NOMO-1 treated with dmso at 0.1 percent for 144 hours (cell line): ENCODE measurements around the gene FRMD8.
A peak's percentile ranks its signal among the peaks of the same experiment; 100 is the strongest.
"Not testable (repeated sequence)": the region's sequence is repeated elsewhere in the genome, so short reads cannot be mapped to it uniquely, and the experiment has no call there.

Source experiments
- DNase-seq: peaks from one replicate; lab custom pipeline; 2025; ENCODE audit not compliant: unreplicated experiment; lab: John Stamatoyannopoulos, UW

The FRMD8 gene

DNA sequence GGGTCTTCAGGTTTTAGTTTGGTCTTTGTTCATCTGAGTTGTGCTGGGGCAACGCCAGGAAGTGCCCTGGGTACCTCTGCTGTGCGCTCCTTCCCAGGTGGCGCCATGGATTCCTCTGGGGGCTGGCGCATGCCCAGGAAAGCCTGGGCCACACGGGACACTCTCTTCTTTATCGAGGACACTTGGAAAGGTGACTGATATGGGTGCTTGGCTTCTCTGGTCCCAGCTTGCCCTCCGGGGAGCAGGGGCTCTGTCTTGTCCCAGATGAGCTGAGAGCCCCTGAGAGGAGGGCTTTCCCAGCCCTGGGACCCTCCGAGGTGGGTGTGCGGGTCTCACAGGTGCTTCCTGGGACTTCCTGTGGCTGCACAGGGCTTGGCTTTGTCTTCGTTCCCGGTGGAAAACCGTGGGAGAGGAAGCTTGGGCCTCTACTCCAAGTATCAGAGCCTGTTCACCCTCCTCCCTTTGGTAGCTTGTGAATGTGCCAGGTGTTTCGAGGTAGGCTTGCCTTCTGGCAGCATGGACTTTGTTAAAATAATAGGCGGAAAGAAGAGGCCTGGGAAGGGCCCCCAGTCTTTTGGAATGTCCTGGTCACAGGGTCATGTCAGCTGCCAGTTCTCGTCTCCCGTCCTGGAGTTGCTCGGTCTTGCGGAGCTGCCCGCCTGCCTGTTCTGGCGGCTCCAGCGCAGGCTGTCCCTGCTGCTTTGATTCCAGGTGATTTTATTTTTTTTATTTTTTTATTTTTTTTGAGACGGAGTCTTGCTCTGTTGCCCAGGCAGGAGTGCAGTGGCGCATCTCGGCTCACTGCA lies 26.0 kb downstream of the FRMD8 start:
- DNase-seq, result no peak

DNA sequence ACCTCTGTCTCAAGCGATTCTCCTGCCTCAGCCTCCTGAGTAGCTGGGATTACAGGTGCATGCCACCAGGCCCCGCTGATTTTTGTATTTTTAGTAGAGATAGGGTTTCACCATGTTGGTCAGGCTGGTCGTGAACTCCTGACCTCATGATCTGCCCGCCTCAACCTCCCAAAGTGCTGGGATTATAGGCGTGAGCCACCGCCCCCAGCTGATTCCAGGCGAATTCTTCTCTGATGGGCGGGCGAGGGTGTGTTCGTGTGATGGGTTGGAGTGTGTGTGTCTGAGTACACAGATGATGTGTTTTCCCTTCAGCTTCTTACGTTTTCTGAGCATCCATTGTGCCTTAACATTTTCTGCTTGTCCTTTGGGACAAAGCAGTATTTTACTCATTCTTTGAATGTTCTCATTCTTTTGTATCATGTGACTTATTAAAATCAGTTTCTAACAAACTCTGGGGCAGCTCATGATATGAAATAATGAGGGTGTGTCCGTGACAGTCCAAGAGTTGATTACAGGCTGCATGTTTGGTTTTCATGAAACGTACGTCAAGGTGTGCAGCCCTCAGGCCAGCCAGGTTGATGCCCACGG lies 26.7 kb downstream of the FRMD8 start:
- not testable (repeated sequence) for DNase-seq

DNA sequence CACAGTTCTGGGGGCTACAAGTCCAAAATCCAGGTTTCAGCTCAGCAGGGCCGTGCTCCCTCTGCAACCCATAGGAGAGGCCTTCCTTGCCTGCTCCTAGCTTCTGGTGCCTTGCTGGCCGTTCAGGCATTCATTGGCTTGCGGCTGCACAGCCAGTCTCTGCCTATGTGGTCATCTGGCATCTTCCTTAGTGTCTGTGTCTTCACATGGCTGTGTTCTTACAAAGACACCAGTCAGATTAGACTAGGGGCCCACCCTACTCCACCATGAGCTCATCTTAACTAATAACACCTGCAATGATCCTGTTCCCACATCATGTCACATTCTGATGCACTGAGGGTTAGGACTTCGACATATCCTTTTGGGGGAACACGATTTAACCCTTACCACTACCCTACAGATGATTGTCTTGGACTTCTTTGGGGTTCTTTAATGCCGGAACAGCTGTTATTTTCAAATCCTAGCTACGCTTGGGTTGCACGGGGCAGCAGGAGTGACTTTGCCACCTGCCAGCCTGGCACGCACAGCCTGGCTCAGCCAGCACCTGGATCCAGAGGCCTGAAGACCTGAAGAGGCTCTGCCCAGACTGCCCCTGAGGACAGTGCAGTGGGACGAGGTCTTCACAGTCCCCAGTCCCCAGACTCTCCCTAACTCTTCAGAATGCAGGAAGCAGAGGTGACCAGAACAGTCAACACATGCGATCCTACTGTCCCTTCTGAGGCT lies 28.5 kb downstream of the FRMD8 start:
- DNase-seq, result no peak

DNA sequence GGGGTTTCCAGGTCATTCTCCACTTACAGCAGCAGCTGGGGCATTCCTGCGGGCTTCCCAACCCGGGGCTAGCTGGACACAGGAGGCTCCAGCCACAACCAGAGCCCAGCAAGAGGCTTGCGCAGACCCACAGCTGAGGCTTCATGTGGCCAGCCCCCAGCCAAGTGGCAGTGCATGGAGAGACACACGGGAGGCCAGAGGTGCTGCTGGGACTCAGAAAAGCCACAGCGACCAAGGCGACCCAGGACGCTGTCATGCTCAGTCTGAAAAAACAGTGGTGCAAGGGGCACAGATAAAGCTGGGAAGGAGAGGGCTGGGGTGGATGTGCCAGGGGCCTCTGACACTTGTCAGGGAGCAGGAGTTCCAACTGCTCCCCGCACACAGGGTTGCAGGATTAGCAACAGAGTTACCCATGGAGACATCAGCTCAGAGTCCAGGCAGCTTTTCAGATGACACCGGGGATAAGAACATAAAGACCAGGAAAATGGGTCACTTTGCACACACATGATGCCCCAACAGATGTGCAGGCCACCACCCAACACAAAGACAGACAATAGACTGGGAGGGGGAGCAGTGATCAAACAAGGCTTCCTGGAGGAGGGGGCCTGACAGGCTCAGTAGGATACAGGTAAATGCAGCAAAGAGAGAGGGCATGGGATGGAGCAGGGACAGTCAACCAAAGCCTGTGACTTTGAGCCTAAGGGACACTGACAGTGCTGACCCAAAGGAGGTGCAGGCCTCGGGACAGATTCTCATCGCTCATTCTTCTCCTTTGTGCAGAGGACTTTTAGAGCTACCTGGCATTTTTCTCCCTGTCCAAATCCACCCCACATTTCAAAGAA lies 29.3 kb downstream of the FRMD8 start:
- no peak for DNase-seq

DNA sequence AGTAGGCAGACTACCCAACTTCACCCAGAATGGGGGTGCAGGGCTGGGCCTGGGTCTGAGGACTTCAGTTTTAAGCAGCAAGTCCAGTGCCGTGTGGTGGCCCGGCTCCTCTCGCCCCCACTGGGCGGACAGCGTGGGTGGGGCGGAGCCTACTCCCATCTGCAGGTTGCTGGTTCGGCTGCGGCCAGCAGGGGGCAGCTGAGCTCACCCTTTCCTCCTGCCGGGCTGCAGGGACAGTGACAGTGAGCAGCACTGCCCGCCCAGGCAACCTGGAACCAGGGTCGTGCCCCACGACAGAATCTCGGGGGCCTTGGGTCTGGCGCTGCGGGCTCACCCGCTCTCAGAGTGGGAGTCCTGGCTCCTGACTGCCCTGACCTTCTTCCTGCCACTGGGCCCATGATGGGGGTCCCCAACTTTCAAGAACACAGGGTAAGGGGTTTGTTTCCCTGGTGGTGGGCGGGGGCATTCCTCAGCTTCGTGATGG lies 29.9 kb downstream of the FRMD8 start:
- DNase-seq, result peak; percentile 55

DNA sequence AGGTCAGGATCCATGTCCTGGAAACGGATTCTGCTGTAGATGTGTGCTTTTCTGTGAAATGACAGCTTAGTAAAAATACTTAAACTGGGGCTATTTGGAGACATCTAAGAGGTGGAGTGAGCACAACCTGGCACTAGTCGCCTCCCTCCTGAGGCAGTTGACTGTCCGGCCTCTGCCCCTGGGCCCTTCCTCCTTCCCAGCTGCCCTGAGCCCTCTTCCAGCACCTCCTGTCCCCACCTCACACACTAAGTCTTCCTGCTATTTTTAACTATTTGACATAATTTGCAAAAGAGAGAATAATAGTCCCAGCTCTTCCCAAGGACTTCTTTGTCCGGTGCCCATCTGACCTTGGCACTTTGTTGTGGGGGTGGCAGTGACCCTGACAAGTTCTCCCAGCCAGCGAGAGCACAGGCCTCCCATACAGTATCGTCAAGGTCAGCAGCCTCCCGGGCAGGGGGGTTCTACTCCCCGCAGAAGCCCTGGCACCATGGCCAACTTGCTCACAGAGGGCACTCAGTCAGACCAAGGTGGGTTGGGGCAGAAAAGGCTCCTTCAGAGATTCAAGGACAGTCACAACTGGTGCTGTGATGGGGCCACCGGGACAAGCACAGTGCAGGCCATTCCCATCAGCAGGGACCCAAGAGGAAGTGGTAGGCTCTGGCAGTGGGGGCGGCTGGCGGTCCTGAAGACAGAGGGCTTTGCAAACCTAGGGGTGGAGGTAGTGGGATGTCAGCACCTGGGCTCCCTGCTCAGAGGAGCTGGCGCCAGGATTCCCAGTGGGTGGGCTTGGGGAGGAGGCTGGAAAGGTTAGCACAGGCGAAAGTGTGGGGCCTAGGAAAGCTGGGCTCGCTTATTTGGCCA lies 30.6 kb downstream of the FRMD8 start:
- DNase-seq, result no peak

DNA sequence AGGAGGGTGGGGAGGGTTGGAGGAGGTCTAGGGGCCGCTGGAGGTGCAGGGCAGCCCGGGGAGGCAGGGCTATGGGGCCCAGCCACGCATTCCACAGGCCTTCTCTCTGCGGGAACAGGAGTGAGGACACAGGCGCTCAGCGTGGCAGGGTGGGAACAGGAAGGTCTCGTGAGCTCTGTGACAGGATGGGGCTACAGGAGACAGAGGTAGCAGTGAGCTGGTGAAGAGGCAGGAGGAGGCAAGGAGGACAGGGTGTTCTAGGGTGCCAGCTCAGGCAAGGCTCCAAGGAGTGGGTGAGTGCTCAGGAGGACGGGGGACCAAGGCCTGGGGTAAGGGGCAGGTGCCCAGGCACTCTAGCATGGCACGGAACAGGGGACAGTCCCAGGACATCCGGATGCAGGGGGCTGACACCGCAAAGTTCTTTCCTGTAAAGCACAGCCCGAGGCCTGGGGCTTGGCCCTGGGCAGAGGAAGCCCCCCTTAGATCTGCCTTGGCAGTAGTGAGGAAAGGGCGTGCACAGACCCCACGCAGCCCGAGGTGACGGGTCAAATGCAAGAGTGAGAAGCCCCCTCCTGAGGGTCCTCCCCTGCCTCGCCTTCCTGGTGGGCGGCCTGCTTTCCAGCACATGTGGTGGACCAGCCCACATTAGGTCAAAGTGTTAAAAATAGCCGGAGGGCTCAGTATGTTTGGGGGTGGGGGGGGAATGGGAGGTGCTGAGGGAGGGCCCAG lies 31.4 kb downstream of the FRMD8 start:
- no peak for DNase-seq

DNA sequence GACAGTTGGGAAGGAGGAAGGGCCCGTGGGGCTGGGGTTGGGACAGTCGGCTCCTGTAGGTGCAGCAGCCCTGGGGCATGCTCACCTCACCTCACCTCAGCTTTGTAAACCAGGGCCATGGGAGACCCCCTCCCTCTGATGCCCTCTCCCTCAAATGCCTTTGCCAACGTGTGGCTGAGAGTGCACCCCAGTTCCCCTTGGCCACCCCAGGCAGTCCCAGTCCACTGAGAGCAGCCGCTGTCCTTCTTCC lies 31.9 kb downstream of the FRMD8 start:
- no peak for DNase-seq

DNA sequence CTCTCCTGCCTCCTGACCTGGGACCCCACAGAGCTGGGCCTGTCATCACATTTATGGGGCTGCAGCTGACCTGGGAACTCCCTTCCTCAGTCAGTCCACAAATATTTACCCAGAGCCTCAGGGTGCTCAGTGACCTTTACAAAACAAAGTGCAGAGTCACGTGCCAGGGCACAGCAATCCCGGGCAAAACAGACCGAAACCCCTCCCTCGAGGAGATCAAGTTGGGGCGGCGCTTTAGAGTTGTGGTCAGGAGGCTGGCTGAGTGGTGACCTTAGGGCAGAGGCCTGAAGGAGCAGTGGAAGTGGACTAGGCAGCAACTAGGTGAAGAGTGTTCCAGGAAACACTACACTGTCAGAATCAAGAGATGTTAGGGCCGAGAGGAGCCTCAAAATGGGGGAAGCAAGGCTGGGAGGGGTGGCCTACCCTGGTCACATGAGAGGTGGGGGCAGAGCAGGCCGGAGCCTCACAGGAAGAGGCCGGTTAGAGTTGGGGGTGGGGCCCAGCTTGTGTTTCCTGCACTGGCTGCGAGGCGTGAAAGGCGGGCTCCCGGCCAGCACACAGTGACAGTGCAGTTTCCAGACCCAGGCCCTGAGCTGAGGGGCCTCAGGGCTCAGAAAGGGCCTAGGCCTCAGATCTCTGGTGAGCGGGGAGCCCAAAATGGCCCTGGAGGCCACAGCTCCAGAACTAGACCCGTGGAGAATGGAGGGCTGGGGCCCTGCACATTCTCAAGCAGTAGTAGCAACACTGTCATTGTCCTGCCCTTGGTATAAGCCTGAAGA lies 32.4 kb downstream of the FRMD8 start:
- DNase-seq, result peak; percentile 95

DNA sequence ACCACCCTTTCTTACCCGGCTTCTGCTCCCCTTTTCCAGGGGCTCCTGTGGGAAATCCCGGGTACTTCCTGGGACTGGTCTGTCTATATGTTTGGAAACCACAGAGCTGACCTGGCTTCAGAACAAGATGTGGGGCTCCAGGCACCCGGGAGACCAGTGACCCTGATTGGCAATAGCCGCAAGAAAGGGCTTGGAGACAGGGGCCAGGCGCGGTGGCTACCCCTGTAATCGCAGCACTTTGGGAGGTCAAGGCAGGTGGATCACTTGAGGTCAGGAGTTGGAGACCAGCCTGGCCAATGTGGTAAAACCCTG lies 33.0 kb downstream of the FRMD8 start:
- no peak for DNase-seq

DNA sequence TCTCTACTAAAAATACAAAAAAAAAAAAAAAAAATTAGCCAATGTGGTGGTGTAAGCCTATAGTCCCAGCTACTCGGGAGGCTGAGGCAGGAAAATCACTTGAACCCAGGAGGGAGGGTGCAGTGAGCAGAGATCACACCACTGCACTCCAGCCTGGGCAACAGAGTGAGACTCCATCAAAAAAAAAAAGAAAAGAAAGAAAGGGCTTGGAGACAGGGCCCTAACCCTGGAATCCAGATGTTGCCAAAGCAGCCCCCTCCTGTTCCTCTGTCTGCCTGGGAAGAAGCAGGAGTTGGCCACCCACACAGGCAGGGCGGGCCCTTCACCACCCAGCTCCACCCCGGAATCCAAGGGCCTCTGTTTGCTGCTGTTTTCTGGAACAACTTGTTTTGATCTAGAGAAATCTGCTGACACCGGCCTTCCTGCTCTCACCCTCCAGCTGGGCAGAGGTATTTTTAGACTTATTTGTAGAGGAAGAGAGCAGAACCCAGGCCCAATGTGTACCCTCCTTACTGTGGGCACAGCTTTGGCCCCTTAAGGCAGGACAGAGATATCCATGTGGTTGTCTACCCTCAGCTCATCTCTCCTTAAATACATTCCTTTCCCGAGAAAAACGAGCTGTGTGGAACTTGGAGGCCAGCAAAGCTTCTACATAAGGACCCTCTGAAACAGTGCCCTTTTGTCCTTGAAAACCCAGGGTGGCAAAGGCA lies 33.5 kb downstream of the FRMD8 start:
- no peak for DNase-seq

DNA sequence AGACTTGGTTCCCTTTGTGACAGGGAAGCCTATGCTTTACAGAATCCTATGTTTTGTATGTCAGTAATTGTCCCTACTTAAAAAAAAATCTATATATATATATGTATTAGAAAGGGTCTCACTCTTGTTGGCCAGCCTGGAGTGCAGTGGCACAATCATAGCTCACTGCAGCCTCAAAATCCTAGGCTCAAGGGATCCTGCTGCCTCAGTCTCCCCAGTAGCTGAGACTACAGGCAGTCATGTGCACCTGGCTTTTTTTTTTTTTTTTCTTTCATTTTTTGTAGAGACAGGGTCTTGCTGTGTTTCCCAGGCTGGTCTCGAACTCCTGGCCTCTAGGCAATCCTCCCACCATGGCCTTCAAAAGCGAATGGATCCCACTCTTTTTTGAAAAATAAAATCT lies 34.1 kb downstream of the FRMD8 start:
- DNase-seq, result no peak

DNA sequence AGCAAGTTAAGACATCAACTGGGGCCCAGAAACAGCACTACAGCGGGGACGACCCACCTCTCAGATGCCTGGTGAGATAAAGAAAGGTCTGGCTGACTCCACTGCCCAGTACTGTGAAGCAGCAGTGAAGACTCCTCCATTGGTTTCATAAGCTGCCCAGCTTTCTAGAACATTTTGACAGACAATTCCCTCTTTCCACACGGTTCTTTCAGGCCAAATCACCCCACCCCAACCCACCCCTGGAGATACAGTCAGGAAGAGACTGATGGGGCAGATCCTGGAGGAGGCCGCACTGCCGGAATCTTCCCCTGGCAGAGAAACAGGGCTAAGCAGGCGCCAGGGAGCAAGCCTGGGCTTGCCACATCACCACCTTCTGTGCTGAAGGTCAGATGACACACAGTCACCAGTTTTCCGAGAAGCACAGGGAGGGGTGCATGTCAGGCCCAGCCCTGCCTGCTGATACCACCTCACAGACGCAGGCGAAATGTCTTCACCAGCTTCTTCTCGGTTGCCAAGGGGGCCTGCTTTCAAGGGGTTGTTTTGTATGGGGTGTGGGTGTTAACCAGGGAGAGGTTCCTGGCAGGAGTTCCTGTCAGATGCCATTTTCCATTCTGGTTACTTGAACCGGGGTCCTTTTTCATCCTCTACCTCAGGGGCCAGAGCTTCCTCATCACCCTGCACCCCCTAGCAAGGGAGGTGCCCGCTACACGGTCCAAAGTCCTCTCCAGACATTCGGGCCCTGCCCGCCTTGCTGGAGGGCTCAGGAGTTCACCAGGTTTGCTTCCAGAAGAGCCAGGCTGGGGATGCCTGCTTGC lies 34.7 kb downstream of the FRMD8 start:
- peak; percentile 86 for DNase-seq

DNA sequence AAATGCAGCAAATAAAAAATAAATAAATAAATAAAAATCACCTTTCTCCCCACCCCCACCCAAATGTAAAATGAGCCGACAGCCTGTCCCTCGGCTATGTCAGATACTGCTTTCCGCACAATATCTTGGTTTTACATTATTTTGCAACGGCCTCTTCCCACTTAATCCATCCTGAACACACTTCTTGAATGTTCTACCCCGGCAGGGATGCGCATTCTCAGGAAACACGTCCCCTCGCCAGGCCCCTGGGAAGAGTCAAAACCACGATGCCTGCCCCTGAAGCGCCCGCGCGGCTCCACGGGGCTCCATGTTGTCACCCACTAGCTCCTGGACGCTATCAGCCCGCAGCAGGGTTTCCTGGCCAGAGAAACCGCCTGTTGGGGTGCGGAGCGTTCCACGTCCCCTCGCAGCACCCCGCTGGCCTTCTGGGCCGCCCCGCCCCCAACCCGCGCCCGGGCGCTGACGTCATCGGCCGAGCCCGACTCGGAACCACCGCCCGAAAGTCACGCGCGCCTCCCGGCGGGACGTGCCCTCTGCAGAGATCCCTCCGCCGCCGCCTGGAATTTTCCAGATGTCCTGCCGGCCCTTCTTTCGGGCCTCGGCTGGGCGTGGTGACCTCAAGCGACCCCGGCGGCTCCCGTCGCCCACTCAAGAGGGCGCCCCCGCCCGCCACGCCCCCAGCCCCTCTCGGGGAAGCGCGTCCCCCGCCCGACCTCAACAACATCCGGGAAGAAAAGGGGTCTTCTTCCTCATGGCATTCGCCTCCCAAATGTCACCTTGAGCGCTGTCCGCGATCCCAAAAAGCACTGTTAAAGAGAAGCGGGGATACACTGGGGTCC lies 35.6 kb downstream of the FRMD8 start:
- peak; percentile 89 for DNase-seq

DNA sequence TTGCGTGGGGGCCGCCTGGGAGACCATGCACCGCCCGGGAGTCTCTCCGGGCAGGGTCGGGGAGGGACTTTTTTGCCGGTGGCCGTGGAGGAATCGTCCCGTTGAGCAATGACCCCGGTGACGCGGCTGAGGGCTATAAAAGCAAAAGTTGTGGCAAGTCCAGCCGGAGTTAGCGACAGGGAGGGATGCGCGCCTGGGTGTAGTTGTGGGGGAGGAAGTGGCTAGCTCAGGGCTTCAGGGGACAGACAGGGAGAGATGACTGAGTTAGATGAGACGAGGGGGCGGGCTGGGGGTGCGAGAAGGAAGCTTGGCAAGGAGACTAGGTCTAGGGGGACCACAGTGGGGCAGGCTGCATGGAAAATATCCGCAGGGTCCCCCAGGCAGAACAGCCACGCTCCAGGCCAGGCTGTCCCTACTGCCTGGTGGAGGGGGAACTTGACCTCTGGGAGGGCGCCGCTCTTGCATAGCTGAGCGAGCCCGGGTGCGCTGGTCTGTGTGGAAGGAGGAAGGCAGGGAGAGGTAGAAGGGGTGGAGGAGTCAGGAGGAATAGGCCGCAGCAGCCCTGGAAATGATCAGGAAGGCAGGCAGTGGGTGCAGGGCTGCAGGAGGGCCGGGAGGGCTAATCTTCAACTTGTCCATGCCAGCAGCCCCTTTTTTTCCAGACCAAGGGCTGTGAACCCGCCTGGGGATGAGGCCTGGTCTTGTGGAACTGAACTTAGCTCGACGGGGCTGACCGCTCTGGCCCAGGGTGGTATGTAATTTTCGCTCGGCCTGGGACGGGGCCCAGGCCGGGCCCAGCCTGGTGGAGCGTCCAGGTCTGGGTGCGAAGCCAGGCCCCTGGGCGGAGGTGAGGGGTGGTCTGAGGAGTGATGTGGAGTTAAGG lies 36.4 kb downstream of the FRMD8 start, which contains the start of gene NEAT1:
Gene NEAT1 (plus strand): TSS at position 166 of the 883 bp plus-strand sequence.
- peak; percentile 86 for DNase-seq
